Right lobe of liver (tissue), 6 donors: ENCODE results near the gene POLD4. TPM values are rescaled to one million over a fixed set of nuclear protein-coding genes. Genes with fewer than 3 reads are reported as not detected.
"Not testable (repeated sequence)": the region's sequence is repeated elsewhere in the genome, so short reads cannot be mapped to it uniquely, and the experiment has no call there.

ENCODE experiments used
- ATAC-seq, 4 donors: fragments of 200-7000 bp; cut with Tn5 transposase; one replicate each; pipeline ENCODE4 v1.9.1; 2020; ENCODE audit warnings: mild to moderate bottlenecking in 4 of 4, moderate library complexity in 4 of 4
- DNase-seq, 3 donors: peaks; one replicate each; pipeline ENCODE4 v3.0.0-alpha.2; 2020
- H3K27ac ChIP-seq, 3 donors: fragments of 200-600 bp; one replicate each; pipeline ENCODE4 v1.8.0; 2022
- H3K27me3 ChIP-seq, 2 donors: fragments of 200-600 bp; one replicate each; pipeline ENCODE4 v1.8.0; 2022
- H3K36me3 ChIP-seq, 4 donors: fragments of 200-600 bp; sonication (generic) in 1 of 4; one replicate each; pipeline versions ENCODE4 v1.5.1 to v1.8.0; 2017 to 2022; ENCODE audit warnings: control low read depth in 1 of 4
- H3K4me1 ChIP-seq, 4 donors: fragments of 200-600 bp; sonication (generic) in 1 of 4; one replicate each; pipeline versions ENCODE4 v1.5.1 to v1.8.0; 2017 to 2022; ENCODE audit warnings: control low read depth in 1 of 4
- H3K4me3 ChIP-seq, 3 donors: fragments of 200-600 bp; one replicate each; pipeline ENCODE4 v1.8.0; 2022
- H3K9me3 ChIP-seq, 4 donors: fragments of 200-600 bp; sonication (generic) in 1 of 4; one replicate each; pipeline versions ENCODE4 v1.5.1 to v1.8.0; 2017 to 2022; ENCODE audit warnings: control low read depth in 1 of 4
- CTCF ChIP-seq, 4 donors: fragments of 200-600 bp in 3 of 4; fragments of 450-650 bp in 1 of 4; IDR thresholded peaks; one replicate each; pipeline versions ENCODE4 v1.5.1 to v1.8.0; 2016 to 2022; ENCODE audit warnings: antibody characterized with exemption in 4 of 4, mild to moderate bottlenecking in 2 of 4
- POLR2A ChIP-seq: fragments of 450-650 bp; IDR thresholded peaks from one replicate; pipeline ENCODE4 v1.6.1; 2017; ENCODE audit warnings: antibody characterized with exemption, mild to moderate bottlenecking
- WGBS: methylation state at CpG from one replicate; pipeline ENCODE4 v1.1.6; 2018; ENCODE audit warnings: low coverage, low lambda C conversion rate; ENCODE audit not compliant: insufficient coverage; ENCODE audit errors: missing lambda C conversion rate; 5-methylcytosine and 5-hydroxymethylcytosine counted together
- intact Hi-C, 2 donors: fragments of 100-400 bp; cut with DNase I; formaldehyde crosslinking; loops; one replicate each; pipeline versions ENCODE4 v1.11.2 to v1.14.1; 2022
- total RNA-seq, 6 experiments: library from RNA; depleted of rRNA in 2 of 6; stranded (reverse); fragments of >200 nt in 2 of 6; fragmentation: NEBNext Ultra II Directional in 3 of 6; extraction: Animal tissue kit (Norgen Biotek cat#: 25700) in 3 of 6; gene quantifications; one replicate each; pipeline versions ENCODE4 v1.1.0 to v1.2.4, GENCODE V29; 2016 to 2023
- donor health status: DM: no; HTN: yes; CAD: no.
- donor health status: DM: no; HTN: no; CAD: no.
- donor health status: DM: no; HTN: no; CAD: no.
- donor health status: DM: no; HTN: yes; CAD: no.
- donor health status: DM: no; HTN: yes; CAD: no.

Gene POLD4
- total RNA-seq, 6 experiments from 2014 or later: 70.5 to 216 (median 97.9) TPM

GRCh38 chr11:67321313-67321871 lies 32.0 kb downstream of the POLD4 start:
- intact Hi-C loops: no loop called here
- no peaks in the 10 kb centered on the region for H3K27me3 ChIP-seq
- H3K9me3 ChIP-seq: no peaks in the 10 kb centered on the region
- ATAC-seq (no peak), DNase-seq (no peak)
- WGBS: 96% methylated on average over 5 of the region's 6 CpGs
- TF ChIP-seq POLR2A (no peak), CTCF (IDR thresholded peaks at IDR 0.05) (no peak)
- H3K36me3 ChIP-seq: no peaks in the 10 kb centered on the region
- no peak overlapping the region for H3K27ac ChIP-seq
- H3K4me1 ChIP-seq: peaks cover 0 to 7% (median 0%) of the 10 kb centered on the region in 4 donors
- H3K4me3 ChIP-seq: no peak overlapping the region

GRCh38 chr11:67320691-67321090 lies 32.7 kb downstream of the POLD4 start:
- H3K27ac ChIP-seq: no peak overlapping the region
- TF ChIP-seq POLR2A: no peak
- TF ChIP-seq CTCF (IDR thresholded peaks at IDR 0.05): no peak
- intact Hi-C loops: no loop called here

GRCh38 chr11:67320011-67320410 lies 33.3 kb downstream of the POLD4 start:
- 96% methylated on average over 2 of the region's 3 CpGs for WGBS
- no peak overlapping the region for H3K27ac ChIP-seq
- H3K27me3 ChIP-seq: no peaks in the 10 kb centered on the region

More at GRCh38 chr11:67320691-67321090, 32.7 kb downstream of the POLD4 start:
- WGBS: 83% methylated on average over 1 of the region's 2 CpGs
- H3K4me3 ChIP-seq: no peak overlapping the region
- DNase-seq (no peak), ATAC-seq (no peak)
- H3K4me1 ChIP-seq: peaks cover 0 to 7% (median 0%) of the 10 kb centered on the region in 4 donors
- H3K27me3 ChIP-seq: no peaks in the 10 kb centered on the region
- H3K9me3 ChIP-seq: no peaks in the 10 kb centered on the region
- H3K36me3 ChIP-seq: no peaks in the 10 kb centered on the region

GRCh38 chr11:67318876-67319275 lies 34.5 kb downstream of the POLD4 start:
- H3K36me3 ChIP-seq, DNase-seq, H3K4me1 ChIP-seq, H3K27ac ChIP-seq, intact Hi-C loops, H3K4me3 ChIP-seq, ATAC-seq, H3K27me3 ChIP-seq, H3K9me3 ChIP-seq: not testable (repeated sequence)
- 90% methylated on average over 9 of the region's 12 CpGs for WGBS

More at GRCh38 chr11:67320011-67320410, 33.3 kb downstream of the POLD4 start:
- no peak for ATAC-seq
- no peak overlapping the region for H3K4me3 ChIP-seq
- intact Hi-C loops: no loop called here
- DNase-seq: no peak
- no peaks in the 10 kb centered on the region for H3K9me3 ChIP-seq
- no peaks in the 10 kb centered on the region for H3K36me3 ChIP-seq
- TF ChIP-seq CTCF (IDR thresholded peaks at IDR 0.05) (no peak), POLR2A (no peak)
- H3K4me1 ChIP-seq: peaks cover 0 to 7% (median 0%) of the 10 kb centered on the region in 4 donors

GRCh38 chr11:67317888-67318555 lies 35.3 kb downstream of the POLD4 start:
- H3K9me3 ChIP-seq: no peaks in the 10 kb centered on the region
- no peaks in the 10 kb centered on the region for H3K27me3 ChIP-seq
- peak overlapping the region in 1 of 3 donors; percentile 90 for H3K27ac ChIP-seq
- intact Hi-C loops: no loop called here
- peaks cover 0 to 7% (median 0%) of the 10 kb centered on the region in 4 donors for H3K4me1 ChIP-seq
- peak overlapping the region; percentile 72 to 93 (median 90) for H3K4me3 ChIP-seq
- H3K36me3 ChIP-seq: no peaks in the 10 kb centered on the region
- no peak for DNase-seq
- peak; percentile 22 to 46 (median 36) for ATAC-seq
- 0% methylated on average over 32 of the region's 53 CpGs for WGBS
- no peak for TF ChIP-seq POLR2A
- TF ChIP-seq CTCF (IDR thresholded peaks at IDR 0.05): no peak
